A549 (cell line): ENCODE measurements around the gene VPS52.

Source experiments
- CHD4 ChIP-seq: fragments of 200-600 bp; sonication (generic); IDR thresholded peaks from 2 replicates; pipeline ENCODE4 v1.6.1; 2016; ENCODE audit warnings: antibody characterized with exemption, mild to moderate bottlenecking, borderline replicate concordance
- HDAC2 ChIP-seq: fragments of 200-600 bp; sonication (generic); IDR thresholded peaks from 2 replicates; pipeline ENCODE4 v1.6.1; 2016
- MAFK ChIP-seq: fragments of 450-650 bp; IDR thresholded peaks from 2 replicates; pipeline ENCODE4 v1.6.1; 2014; ENCODE audit not compliant: partially characterized antibody
- MAZ ChIP-seq: fragments of 150-350 bp; IDR thresholded peaks from 2 replicates; pipeline ENCODE4 v1.6.1; 2014; ENCODE audit warnings: antibody characterized with exemption, low read depth, low read length, borderline replicate concordance
- RAD21 ChIP-seq, 2 experiments: fragments of >200 bp in 1 of 2; sonication (Bioruptor Twin) in 1 of 2; formaldehyde crosslinking in 1 of 2; IDR thresholded peaks in 1 of 2; conservative IDR thresholded peaks in 1 of 2; 2 replicates in 1 of 2; 3 replicates in 1 of 2; pipeline ENCODE4 v1.6.1; 2012 to 2018; ENCODE audit warnings: inconsistent platforms in 1 of 2
- RFX5 ChIP-seq: fragments of 450-650 bp; IDR thresholded peaks from 2 replicates; pipeline ENCODE4 v1.7.1; 2014; ENCODE audit warnings: antibody characterized with exemption, mild to moderate bottlenecking, moderate library complexity
- RNF2 ChIP-seq: fragments of 200-600 bp; sonication (generic); IDR thresholded peaks from 2 replicates; pipeline ENCODE4 v1.6.1; 2016; ENCODE audit warnings: low read depth, mild to moderate bottlenecking, antibody characterized with exemption, moderate library complexity, borderline replicate concordance
- SMC3 ChIP-seq: fragments of >200 bp; sonication (Bioruptor Twin); formaldehyde crosslinking; IDR thresholded peaks from 3 replicates; pipeline ENCODE4 v1.6.1; 2018; ENCODE audit warnings: inconsistent platforms
- SREBF2 ChIP-seq: fragments of 450-650 bp; IDR thresholded peaks from 2 replicates; pipeline ENCODE4 v1.6.1; 2014; ENCODE audit warnings: mild to moderate bottlenecking, moderate library complexity
- ZNF302 ChIP-seq: fragments of 250-450 bp; sonication (Bioruptor Pico); IDR thresholded peaks from 2 replicates; pipeline ENCODE4 v1.9.0; 2021; ENCODE audit warnings: inconsistent platforms, mild to moderate bottlenecking, moderate library complexity
- TF ChIP-seq, protein P1 (sequence below): fragments of >200 bp; sonication (Bioruptor Twin); formaldehyde crosslinking; IDR thresholded peaks from 3 replicates; pipeline ENCODE4 v1.5.1; 2016
- TF ChIP-seq, protein P2 (sequence below): fragments of 450-650 bp; IDR thresholded peaks from 2 replicates; pipeline ENCODE4 v1.6.1; 2014; ENCODE audit warnings: antibody characterized with exemption
- TF ChIP-seq, protein P3 (sequence below): IDR thresholded peaks from 2 replicates; pipeline ENCODE4 v1.6.1; 2012
- TF ChIP-seq, protein P4 (sequence below): fragments of 150-350 bp; IDR thresholded peaks from 2 replicates; pipeline ENCODE4 v1.6.1; 2014; ENCODE audit warnings: low read depth, mild to moderate bottlenecking, low read length

DNA sequence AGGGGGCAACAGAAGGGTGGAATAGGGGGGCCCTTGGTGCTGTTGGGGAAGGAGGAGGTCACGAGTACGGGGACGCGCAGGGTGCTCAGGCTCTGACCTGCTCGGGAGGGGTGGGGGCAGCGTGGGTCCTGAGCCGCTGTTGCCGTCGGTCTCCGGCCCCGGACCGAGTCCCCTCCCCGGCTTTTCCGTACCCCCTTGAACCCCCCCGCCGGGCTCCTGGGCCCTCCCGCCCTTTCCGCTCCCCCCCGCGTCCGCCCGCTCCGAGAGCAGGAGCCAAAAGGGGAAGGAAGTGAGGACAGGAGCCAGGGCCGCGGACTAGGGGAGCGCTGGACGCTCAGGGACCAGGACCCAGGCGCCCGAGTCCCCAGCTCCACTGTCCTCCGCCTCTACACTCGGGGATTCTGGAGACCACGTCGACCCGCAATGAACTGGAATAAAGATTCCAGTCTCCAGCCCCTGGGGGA lies 27.1 kb upstream of the VPS52 start, which contains the start of gene RGL2:
- TF ChIP-seq, protein P1, sequence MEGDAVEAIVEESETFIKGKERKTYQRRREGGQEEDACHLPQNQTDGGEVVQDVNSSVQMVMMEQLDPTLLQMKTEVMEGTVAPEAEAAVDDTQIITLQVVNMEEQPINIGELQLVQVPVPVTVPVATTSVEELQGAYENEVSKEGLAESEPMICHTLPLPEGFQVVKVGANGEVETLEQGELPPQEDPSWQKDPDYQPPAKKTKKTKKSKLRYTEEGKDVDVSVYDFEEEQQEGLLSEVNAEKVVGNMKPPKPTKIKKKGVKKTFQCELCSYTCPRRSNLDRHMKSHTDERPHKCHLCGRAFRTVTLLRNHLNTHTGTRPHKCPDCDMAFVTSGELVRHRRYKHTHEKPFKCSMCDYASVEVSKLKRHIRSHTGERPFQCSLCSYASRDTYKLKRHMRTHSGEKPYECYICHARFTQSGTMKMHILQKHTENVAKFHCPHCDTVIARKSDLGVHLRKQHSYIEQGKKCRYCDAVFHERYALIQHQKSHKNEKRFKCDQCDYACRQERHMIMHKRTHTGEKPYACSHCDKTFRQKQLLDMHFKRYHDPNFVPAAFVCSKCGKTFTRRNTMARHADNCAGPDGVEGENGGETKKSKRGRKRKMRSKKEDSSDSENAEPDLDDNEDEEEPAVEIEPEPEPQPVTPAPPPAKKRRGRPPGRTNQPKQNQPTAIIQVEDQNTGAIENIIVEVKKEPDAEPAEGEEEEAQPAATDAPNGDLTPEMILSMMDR, result no peak
- TF ChIP-seq, protein P2, sequence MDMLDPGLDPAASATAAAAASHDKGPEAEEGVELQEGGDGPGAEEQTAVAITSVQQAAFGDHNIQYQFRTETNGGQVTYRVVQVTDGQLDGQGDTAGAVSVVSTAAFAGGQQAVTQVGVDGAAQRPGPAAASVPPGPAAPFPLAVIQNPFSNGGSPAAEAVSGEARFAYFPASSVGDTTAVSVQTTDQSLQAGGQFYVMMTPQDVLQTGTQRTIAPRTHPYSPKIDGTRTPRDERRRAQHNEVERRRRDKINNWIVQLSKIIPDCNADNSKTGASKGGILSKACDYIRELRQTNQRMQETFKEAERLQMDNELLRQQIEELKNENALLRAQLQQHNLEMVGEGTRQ, result no peak
- TF ChIP-seq SREBF2, result no peak
- TF ChIP-seq ZNF302 (CRISPR knock-in tag), result no peak
- TF ChIP-seq RNF2, result no peak
- TF ChIP-seq SMC3, result no peak
- no peak for TF ChIP-seq HDAC2
- TF ChIP-seq MAZ, result no peak
- TF ChIP-seq RFX5, result no peak
- TF ChIP-seq, protein P3, sequence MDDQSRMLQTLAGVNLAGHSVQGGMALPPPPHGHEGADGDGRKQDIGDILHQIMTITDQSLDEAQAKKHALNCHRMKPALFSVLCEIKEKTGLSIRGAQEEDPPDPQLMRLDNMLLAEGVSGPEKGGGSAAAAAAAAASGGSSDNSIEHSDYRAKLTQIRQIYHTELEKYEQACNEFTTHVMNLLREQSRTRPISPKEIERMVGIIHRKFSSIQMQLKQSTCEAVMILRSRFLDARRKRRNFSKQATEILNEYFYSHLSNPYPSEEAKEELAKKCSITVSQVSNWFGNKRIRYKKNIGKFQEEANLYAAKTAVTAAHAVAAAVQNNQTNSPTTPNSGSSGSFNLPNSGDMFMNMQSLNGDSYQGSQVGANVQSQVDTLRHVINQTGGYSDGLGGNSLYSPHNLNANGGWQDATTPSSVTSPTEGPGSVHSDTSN, result no peak
- TF ChIP-seq, protein P4, sequence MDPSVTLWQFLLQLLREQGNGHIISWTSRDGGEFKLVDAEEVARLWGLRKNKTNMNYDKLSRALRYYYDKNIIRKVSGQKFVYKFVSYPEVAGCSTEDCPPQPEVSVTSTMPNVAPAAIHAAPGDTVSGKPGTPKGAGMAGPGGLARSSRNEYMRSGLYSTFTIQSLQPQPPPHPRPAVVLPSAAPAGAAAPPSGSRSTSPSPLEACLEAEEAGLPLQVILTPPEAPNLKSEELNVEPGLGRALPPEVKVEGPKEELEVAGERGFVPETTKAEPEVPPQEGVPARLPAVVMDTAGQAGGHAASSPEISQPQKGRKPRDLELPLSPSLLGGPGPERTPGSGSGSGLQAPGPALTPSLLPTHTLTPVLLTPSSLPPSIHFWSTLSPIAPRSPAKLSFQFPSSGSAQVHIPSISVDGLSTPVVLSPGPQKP, result no peak
- no peak for TF ChIP-seq MAFK
- TF ChIP-seq RAD21 (conservative IDR thresholded peaks at IDR 0.05 in 1 of 2, IDR thresholded peaks at IDR 0.05 in 1 of 2), result no peak
- no peak for TF ChIP-seq CHD4
